ENCODE measurements around the gene ZNF322. TPM values are rescaled to one million over a fixed set of nuclear protein-coding genes. Genes with fewer than 3 reads are reported as not detected.

The ZNF322 gene, protein sequence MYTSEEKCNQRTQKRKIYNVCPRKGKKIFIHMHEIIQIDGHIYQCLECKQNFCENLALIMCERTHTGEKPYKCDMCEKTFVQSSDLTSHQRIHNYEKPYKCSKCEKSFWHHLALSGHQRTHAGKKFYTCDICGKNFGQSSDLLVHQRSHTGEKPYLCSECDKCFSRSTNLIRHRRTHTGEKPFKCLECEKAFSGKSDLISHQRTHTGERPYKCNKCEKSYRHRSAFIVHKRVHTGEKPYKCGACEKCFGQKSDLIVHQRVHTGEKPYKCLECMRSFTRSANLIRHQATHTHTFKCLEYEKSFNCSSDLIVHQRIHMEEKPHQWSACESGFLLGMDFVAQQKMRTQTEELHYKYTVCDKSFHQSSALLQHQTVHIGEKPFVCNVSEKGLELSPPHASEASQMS
- 16.6 and 22.3 TPM in 2 replicates for total RNA-seq

DNA sequence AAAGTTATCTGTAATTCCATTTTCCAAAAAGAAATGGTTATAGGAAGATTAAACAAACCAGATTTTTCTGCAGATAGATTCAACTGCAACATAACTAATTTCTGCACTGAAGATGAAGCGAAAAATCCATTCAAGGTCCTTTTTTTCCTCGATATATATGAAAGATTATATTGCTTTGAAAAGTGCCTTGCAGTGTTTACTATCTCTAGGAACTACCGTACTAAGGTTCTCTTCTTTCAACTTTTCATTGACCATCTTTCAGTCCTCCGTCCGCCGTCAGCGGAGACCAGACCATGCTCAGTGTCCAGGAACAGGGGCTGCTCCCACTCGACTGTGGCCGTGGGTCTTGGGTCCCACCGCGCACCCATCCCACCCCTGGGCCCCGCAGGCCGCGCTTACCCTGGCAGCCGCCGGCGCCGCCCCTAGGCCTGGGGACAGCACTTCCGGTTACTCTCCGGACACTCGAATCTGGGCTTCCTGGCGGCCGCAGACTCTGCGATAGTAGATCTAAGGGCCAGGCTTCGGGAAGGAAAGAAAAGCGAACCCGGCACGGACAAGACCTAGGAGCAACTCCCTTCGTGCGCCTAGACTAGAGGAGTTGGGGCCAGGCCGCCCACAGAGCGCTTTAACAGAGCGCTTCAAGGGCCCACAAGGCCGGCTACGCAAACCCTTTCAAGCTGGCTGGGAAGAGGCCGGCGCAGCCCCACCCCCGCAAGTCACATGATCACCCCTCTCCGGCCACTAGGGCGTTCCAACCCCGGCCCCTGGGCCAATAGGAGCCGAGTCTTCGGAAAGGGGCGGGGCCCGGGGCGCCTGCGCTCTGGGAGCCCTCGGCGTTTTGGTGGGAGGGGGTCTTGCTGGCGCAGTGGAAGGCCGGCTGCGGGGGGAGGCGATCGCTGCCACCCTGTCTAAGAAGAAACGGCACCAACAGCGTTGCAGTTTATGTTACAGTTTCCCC lies at the start of gene ZNF322:
Gene ZNF322 (minus strand): TSS at position 705 of the 958 bp plus-strand sequence. CDS start 21,193 bp downstream, outside the sequence.

DNA sequence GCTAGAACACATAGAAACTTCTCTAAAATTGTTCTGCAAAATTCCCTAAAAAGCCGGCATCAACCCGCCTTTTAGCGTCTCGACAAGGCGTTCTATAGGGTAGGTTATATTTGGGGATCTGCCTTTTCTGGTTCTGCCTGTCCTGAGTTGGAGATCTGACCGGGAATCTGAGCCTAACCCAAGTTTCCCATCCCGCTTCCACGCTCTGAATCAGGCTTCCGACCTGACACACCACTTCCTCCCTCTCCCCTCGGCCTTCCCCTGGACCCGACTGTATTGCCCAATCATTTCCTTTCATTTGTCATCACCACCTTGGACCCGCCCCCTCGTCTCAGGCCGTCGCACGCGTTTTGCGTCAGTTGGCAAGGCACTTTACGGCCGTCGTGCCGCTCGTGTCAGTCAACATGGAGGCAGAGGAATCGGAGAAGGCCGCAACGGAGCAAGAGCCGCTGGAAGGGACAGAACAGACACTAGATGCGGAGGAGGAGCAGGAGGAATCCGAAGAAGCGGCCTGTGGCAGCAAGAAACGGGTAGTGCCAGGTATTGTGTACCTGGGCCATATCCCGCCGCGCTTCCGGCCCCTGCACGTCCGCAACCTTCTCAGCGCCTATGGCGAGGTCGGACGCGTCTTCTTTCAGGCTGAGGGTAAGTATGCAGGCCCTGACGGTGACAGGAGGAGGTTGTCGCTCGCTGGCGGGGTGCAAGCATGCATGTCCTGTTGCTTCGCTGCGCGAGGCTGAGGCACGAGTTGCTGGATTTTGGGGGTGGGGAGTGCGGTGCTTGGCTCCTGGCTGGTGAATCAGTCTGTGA lies 62.8 kb downstream of the ZNF322 start, which contains the start of gene ABT1:
Gene ABT1 (plus strand): TSS at position 375 of the 810 bp plus-strand sequence. CDS start 30 bp downstream, at position 405.

Other genes with a start within 250 kb of the ZNF322 start
- 9.6 and 13.2 TPM in 2 replicates for gene BTN3A3, start 219.2 kb downstream of the ZNF322 start, total RNA-seq
- 9.2 and 10.0 TPM in 2 replicates for gene BTN2A1, start 201.8 kb downstream of the ZNF322 start, total RNA-seq
- gene BTN1A1, start 159.4 kb downstream of the ZNF322 start, total RNA-seq, result not detected in 2 replicates
- gene HMGN4, start 121.4 kb downstream of the ZNF322 start, total RNA-seq, result 62.9 and 71.2 TPM in 2 replicates
- gene ABT1, start 62.8 kb downstream of the ZNF322 start, total RNA-seq, result 18.5 and 19.6 TPM in 2 replicates

Data from dermis lymphatic vessel endothelial cell (primary cell).